ENCODE data around the gene SRPK2.

DNA sequence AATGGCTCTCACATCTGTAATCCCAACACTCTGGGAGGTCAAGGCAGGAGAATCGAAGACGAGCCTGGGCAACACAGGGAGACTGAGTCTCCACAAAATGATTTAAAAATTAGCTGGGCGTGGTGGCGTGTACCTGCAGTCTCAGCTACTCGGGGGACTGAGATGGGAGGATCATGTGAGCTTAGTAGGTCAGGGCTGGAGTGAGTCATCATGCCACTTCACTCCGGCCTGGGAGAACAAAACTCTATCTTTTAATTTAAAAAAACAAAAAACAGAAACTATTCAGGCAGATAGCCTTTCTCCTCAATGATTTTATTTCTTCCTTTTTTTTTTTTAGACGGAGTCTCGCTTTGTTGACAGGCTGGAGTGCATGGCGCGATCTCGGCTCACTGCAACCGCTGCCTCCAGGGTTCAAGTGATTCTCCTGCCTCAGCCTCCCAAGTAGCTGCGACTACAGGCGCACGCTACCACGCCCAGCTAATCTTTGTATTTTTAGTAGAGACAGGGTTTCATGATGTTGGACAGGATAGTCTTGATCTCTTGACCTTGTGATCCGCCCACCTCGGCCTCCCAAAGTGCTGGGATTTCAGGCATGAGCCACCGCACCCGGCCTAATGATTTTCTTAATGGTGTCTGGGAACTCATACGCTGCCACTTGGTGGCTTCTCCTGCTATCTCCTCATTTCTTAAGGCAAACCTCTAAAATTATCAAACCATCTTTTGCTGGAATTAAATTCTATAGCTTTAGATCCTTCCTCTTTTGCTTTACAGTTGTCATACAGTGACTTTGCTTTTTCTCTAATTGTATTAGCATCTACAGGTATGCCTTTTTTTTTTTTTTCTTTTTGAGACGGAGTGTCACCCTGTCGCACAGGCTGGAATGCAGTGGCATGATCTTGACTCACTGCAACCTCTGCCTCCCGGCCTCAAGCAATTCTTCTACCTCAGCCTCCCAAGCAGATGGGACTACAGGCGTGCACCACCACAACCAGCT, 22.9 kb downstream of the SRPK2 start:
- TF ChIP-seq, protein P1, sequence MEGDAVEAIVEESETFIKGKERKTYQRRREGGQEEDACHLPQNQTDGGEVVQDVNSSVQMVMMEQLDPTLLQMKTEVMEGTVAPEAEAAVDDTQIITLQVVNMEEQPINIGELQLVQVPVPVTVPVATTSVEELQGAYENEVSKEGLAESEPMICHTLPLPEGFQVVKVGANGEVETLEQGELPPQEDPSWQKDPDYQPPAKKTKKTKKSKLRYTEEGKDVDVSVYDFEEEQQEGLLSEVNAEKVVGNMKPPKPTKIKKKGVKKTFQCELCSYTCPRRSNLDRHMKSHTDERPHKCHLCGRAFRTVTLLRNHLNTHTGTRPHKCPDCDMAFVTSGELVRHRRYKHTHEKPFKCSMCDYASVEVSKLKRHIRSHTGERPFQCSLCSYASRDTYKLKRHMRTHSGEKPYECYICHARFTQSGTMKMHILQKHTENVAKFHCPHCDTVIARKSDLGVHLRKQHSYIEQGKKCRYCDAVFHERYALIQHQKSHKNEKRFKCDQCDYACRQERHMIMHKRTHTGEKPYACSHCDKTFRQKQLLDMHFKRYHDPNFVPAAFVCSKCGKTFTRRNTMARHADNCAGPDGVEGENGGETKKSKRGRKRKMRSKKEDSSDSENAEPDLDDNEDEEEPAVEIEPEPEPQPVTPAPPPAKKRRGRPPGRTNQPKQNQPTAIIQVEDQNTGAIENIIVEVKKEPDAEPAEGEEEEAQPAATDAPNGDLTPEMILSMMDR (IDR thresholded peaks at IDR 0.05), result no peak
- no peak for TF ChIP-seq POLR2A (IDR thresholded peaks at IDR 0.05)
